HUDEP-2 (cell line): Measurements from ENCODE around the gene ATP6V0D1.
"Not testable (repeated sequence)": the region's sequence is repeated elsewhere in the genome, so short reads cannot be mapped to it uniquely, and the experiment has no call there.

Experiments
- DNase-seq, 76 experiments: peaks; one replicate each; lab custom pipeline; 2025; ENCODE audit not compliant: unreplicated experiment in 76 of 76; lab: John Stamatoyannopoulos, UW

The ATP6V0D1 gene

GRCh38 chr16:67504031-67505021, 23.4 kb upstream of the ATP6V0D1 start:
- DNase-seq, result peak in 71 of 76 experiments; percentile 26 to 90 (median 68)

- DNase-seq, result no peak
Measured at GRCh38 chr16:67499106-67499505, 18.1 kb upstream of the ATP6V0D1 start.

GRCh38 chr16:67490335-67491096, 9.6 kb upstream of the ATP6V0D1 start:
- DNase-seq, result no peak

GRCh38 chr16:67489401-67490083, 8.6 kb upstream of the ATP6V0D1 start:
- DNase-seq, result no peak

- not testable (repeated sequence) for DNase-seq
Measured at GRCh38 chr16:67487561-67487960, 6.6 kb upstream of the ATP6V0D1 start.

GRCh38 chr16:67486805-67487204, 5.8 kb upstream of the ATP6V0D1 start:
- DNase-seq, result no peak

GRCh38 chr16:67483731-67484525, 3.0 kb upstream of the ATP6V0D1 start:
- no peak for DNase-seq

- no peak for DNase-seq
Measured at GRCh38 chr16:67483150-67483549, 2.2 kb upstream of the ATP6V0D1 start, which contains the start of gene AGRP. TSS of gene AGRP (minus strand) at chr16:67483547. CDS start at chr16:67483398, 149 bp downstream.

GRCh38 chr16:67482233-67482924, 1.4 kb upstream of the ATP6V0D1 start:
- DNase-seq, result no peak

- peak in 46 of 76 experiments; percentile 4 to 69 (median 40) for DNase-seq
Measured at GRCh38 chr16:67481561-67482232, 740 bp upstream of the ATP6V0D1 start.

- DNase-seq, result no peak
Measured at GRCh38 chr16:67477960-67478554, 2.9 kb downstream of the ATP6V0D1 start.

- peak in 11 of 76 experiments; percentile 8 to 36 (median 25) for DNase-seq
Measured at GRCh38 chr16:67474551-67475455, 6.2 kb downstream of the ATP6V0D1 start.

- DNase-seq, result no peak
Measured at GRCh38 chr16:67471758-67472384, 9.1 kb downstream of the ATP6V0D1 start.

GRCh38 chr16:67470359-67470758, 10.6 kb downstream of the ATP6V0D1 start:
- DNase-seq, result peak in 73 of 76 experiments; percentile 48 to 89 (median 73)

- no peak for DNase-seq
Measured at GRCh38 chr16:67468731-67469130, 12.2 kb downstream of the ATP6V0D1 start.

GRCh38 chr16:67466581-67466980, 14.4 kb downstream of the ATP6V0D1 start:
- DNase-seq, result no peak

- no peak for DNase-seq
Measured at GRCh38 chr16:67464565-67464964, 16.4 kb downstream of the ATP6V0D1 start.
